HG03460 (cell line): ENCODE results near the gene MAG.

Experiments
- ATAC-seq: cut with Tn5 transposase; IDR thresholded peaks from one replicate; pipeline ENCODE4 v1.9.1; 2021; ENCODE audit not compliant: unreplicated experiment

The MAG gene

DNA sequence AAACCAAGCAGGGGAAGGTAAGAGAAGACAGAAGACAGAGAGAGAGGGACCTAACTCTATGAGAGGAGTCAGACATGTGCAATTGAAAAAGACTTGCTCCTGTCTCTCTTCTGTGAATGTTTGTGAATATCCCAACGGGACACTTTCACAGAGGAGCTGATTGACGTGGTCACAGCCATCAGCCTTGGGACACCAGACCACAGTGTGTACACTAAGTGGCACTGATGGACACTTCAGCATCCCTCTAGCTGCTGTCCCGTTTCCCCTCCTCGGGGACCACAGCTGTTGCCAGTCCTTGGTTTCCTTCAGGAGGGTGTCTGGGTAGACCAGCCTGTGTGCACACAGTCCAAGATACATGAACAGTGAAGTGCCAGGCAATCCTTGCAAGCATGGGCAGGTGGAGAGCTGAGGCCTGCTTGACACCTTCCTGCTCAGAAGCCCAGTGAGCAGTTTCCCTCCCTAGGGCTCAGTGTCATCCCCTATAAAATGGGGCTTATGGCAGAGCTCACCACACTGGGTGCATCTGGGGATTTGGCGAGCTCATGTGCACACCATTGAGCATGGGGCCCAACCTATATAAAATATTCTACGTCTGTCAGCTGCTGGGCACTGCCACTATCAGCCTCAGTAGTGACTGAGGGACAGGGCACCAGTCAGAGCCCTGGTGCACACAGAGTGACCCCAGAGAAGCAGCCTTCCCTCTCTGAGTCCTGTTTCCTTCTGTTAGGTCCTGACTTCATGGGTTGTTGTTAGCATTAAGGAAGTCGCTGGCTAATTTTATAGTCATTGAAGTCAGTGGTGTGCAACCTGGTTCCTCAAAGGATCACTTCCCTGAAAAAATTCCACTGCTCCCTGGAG, 27.5 kb upstream of the MAG start:
- ATAC-seq = no peak

DNA sequence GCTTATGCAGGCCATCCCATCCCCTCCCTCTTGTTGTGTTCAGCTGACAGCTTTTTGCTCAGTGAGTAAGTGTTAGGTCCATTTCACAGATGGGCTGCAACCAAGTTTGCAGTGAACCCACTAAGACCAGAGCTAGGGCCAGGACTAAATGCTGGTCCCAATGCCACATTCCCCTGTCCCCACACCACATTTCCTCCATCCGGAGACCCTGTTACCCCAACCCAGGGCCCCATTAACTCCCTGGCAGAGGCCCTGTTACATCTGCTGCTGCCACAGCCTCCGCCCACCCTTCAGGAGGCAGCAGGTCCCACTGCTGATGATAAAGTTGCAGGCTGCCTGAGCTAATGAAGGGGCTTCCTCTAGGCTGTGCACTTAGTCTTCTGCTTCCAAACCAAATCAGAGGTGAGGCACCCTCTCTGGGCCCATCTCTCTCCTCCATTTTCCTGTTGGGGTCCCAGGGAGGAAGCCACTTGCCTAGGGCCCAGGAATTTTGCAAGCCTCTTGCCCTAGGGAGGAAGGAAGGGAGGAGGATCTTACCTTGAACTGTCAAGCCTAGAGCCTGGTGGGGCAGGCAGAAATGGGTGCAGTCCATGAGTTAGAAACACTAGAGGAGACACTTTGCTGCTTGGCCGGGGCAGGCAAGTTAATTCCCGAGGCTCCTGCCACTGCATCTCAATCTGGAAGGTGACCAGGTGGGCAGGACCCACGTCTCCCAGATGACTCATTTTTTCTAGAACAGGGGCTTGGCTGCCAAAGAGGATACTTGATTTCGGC, 26.6 kb upstream of the MAG start:
- no peak for ATAC-seq

DNA sequence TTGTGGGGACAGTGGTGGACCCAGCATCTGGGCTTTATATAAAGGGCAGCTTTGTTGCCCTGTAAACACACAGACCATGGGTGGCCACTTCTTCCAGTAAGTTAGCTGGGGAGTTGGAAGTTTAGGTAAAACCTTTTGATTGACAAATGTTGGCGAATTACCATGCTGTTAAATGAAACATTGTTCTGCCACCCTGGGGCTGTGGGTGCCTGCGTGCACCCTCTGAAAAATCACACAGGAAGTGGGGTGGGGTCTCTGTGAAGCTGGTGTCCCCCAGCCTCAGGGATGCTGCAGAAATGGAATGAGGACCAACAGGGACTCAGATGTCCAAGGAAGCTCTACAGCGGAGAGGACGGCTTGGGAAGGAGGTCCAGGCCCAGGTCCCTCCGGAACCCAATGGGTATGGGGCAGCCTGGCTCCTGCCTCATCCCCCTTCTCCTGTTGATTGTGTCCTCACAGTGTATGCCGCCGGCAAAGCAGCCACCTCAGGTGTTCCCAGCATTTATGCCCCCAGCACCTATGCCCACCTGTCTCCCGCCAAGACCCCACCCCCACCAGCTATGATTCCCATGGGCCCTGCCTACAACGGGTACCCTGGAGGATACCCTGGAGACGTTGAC, 26.0 kb upstream of the MAG start:
- ATAC-seq = no peak

DNA sequence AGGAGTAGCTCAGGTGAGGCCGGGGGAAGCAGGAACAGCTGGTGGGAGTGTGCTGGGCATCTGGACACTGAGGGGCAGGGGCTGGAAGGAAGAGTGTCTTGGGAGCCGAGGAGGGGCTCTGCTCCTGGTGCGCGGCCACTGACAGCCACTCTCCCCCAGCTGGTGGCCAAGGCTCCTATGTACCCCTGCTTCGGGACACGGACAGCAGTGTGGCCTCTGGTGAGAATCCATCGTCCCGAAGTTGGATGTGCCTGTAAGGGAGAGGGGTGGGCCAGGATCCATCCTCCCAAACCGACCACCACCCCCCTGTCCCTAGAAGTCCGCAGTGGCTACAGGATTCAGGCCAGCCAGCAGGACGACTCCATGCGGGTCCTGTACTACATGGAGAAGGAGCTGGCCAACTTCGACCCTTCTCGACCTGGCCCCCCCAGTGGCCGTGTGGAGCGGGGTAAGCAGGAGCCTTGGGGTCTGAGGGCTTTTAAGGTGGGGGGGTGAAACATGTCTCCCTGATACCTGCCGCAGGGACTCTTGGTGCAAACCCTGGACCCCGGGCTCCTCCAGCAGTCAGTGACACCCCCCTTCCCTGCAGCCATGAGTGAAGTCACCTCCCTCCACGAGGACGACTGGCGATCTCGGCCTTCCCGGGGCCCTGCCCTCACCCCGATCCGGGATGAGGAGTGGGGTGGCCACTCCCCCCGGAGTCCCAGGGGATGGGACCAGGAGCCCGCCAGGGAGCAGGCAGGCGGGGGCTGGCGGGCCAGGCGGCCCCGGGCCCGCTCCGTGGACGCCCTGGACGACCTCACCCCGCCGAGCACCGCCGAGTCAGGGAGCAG, 25.2 kb upstream of the MAG start:
- no peak for ATAC-seq

DNA sequence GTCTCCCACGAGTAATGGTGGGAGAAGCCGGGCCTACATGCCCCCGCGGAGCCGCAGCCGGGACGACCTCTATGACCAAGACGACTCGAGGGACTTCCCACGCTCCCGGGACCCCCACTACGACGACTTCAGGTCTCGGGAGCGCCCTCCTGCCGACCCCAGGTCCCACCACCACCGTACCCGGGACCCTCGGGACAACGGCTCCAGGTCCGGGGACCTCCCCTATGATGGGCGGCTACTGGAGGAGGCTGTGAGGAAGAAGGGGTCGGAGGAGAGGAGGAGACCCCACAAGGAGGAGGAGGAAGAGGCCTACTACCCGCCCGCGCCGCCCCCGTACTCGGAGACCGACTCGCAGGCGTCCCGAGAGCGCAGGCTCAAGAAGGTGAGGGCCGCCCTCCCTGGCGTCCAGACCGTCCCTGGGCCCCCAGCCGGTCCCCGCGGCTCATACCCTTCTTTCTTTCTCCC, 24.6 kb upstream of the MAG start:
- no peak for ATAC-seq

DNA sequence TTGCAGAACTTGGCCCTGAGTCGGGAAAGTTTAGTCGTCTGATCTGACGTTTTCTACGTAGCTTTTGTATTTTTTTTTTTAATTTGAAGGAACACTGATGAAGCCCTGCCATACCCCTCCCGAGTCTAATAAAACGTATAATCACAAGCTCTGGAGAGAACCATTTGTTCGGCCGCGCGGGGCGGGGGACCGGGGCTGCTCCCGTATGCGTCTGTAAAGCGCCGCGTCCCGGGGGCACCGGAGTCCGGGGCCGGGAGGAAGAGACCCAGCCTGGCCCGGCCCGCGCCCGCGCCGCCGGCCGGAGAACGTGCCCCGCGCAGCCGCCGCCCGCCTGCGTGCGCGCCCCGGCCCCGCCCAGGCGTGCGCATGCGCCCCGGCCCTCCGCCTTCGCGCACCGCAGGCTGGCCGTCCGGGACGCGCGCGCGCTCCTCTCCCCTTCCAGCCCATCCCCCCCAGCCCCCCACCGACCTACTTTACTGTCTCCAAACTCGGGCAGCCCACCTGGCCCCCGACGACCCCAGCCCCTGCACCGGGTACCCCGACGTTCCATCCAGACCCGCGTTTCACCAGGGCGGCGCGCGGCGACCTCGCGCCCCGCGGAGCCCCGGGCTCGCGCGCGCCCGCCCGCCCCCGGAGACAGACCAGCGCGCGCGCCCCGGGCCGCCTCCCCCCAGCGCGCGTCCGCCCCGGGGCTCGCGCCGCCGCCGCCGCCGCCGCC, 24.0 kb upstream of the MAG start:
- ATAC-seq = peak; percentile 37

DNA sequence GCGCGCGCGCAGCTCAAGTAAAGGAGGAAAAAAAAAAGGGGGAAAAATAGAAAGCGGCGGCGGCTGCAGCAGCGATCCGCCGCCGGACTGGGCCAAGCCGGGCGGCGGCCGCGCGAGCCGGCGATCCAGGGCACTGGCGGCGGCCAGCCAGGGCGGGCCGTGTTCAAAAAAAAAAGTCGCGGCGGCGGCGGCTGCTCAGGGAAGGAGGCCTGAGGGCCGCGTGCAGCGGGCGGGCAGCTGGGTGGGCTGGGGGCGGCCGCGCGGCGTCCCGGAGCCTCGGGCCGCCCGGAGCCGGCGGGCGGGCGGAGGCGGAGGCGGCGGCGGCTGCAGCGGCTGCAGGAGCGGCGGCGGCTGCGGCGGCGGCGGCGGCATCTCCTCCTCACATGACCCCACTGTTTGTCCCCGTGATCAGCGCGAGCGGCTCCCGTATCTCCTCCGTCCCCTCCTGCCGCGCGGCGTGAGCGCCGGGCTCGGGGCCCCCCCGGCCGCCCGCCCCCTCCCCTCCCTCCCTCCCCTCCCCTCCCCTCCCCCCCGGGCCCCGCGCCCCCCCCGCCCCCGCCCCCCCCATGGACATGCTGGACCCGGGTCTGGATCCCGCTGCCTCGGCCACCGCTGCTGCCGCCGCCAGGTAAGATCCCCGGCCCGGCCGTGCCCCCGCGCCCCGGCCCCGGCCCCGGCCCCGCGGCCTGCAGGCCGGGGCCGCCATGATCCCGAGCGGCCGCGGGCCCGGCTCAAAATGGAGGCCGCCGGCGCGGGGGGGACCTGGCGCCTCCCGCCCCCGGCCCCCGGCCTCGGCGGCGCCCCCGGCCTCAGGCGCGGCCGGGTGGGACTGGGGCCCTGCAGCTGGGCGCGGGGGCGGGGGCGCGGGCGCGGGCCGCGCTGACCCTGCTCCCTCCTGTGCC, 23.2 kb upstream of the MAG start, which contains the start of gene USF2:
TSS of gene USF2 (plus strand) at position 427 of the 902 bp plus-strand sequence. CDS start at position 567, 140 bp downstream.
- ATAC-seq = peak; percentile 23

DNA sequence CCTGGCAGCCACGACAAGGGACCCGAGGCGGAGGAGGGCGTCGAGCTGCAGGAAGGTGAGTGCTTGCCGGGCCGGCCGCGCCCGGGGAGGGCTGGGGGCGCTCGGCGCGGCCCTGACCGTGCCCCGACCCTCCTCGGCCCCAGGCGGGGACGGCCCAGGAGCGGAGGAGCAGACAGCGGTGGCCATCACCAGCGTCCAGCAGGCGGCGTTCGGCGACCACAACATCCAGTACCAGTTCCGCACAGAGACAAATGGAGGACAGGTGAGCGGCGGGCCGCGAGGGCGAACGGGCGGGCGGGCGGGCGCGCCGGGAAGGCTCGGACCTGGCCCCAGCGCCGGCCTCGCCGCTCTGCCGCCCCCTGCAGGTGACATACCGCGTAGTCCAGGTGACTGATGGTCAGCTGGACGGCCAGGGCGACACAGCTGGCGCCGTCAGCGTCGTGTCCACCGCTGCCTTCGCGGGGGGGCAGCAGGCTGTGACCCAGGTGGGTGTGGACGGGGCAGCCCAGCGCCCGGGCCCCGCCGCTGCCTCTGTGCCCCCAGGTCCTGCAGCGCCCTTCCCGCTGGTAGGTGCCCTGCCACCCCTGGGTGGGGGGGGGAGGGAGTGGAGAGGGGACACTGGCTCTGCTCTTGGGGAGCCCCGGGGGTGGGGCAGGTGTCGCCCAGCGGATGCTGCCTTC, 22.4 kb upstream of the MAG start:
- ATAC-seq = peak; percentile 56

DNA sequence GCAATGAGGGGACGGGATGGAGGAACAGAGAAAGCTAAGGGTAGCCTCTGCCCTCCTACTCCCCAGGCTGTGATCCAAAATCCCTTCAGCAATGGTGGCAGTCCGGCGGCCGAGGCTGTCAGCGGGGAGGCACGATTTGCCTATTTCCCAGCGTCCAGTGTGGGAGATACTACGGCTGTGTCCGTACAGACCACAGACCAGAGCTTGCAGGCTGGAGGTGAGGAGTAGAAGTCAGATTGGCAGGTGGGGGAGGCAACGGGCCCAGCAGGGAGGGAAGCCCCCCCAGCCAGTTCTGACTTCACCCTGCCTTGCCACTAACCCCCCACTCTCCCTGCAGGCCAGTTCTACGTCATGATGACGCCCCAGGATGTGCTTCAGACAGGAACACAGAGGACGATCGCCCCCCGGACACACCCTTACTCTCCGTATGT, 21.6 kb upstream of the MAG start:
- no peak for ATAC-seq

DNA sequence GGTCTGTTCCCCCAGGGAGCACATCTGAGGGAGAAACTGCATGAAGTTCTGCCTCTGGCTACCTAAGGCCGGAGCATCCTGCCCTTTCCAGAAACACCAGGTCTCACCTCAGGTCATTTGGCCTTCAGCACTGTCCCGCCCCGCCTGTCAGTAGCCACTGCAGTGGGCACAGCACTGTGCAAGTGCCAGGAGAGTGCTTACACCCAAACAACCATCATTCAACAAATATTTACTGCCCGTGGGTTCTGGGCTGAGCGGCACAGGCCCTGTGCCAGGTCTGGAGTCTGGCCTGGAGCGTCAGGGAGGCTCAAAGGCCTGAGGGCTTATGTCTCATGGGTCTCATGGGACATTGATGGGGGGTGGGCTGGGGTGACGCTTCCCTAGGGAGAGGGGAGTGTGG, 20.4 kb upstream of the MAG start:
- no peak for ATAC-seq

DNA sequence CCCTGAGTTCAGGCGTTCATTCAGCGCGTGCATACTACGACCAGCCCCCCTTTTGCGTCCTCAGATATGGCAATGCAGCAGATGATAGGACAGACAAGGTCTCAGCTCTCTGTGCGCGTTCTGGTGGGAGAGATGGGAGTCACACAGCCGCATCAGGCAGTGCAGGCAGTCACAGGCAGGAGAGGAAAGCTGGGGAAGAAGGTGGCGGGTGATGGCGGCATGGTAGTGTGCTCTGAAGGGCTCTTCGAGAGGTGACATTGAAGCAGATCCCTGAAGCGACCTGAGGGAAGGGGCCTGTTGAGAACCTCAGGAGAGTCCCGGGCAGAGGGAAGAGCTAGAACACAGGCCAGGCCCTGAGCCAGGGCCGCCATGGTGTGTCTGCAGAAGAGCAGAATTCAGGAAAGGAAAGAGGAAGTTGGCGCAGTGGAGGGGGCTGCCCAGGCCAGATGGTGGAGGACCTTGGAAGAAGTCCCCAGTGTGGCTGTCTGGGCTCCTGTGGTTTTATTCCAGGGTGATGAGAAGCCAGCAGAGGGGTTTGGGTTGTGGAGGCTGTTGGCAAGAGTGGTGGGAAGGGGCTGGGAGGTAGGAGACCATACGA, 19.7 kb upstream of the MAG start:
- ATAC-seq = no peak

DNA sequence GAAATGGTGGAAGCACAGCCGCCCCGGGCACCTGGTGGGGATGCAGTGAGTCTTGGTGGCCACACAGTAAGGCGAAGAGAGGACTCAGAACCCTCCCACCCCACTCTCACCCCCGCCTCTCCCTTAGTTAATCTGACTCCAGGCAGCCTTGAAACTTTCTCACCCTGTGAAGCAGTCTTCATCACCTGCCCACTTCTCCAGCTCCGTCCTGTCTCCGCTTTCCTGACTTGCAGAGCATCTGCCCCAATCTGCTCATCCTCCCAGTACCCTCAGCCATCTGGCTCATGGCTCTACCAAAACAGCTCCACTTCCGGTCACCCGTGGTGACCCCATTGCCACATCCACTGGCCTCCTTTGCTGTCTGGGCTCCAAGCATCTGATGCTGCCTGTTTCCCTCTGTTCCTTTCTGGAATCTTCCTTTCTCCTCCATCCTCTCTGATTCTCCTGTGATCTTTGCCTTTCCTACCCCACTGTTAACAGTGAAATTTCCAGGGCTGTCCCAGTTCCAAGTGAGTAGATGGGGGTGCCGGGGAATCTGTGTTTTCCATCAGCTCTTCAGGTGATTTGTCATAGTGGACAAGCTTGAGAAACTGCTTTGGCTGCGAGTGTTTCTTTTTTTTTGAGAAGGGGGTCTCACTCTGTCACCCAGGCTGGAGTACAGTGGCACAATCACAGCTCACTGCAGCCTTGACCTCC, 18.9 kb upstream of the MAG start:
- no peak for ATAC-seq

DNA sequence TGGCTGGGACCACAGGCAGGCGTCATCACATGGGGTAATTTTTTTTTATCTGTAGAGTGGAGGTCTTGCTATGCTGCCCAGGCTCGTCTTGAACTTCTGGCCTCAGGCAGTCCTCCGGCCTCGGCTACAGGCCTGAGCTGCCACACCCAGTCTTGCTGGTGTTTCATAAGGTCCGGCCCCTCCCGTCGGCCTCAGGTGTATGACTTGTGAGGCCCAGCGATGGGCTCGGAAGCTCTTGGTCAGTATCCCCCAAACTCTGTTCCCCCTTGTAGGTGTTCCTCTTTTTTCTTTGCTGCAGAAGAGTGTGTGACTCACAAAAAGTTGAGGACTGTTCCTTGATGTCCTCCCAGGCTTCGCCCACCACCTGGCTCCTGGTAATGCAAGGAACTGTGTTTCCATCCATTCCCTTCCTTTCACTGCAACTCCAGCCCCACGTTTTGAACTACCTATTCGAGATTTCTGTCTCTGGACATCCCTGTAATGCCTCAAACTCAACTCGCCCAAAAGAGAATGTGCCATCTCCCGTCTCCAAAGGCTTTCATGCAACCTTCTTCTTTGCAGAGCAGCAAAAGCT, 18.2 kb upstream of the MAG start:
- no peak for ATAC-seq

DNA sequence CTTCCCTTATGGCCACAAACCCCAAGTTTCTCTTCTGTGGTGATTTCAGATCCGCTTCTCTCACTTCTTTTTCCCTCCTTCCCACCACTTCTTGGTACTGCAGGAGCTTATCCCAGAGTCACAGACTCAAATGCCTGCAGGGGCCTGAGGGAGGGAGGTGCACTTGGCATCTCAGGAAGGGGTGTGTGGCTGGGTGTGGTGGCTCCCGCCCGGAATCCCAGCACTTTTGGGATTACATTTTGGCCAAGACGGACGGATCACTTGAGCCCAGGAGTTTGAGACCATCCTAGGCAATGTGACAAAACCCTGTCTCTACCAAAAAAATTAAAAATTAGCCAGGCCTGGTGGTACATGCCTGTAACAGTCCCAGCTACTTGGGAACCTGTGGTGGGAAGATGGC, 17.6 kb upstream of the MAG start:
- no peak for ATAC-seq

DNA sequence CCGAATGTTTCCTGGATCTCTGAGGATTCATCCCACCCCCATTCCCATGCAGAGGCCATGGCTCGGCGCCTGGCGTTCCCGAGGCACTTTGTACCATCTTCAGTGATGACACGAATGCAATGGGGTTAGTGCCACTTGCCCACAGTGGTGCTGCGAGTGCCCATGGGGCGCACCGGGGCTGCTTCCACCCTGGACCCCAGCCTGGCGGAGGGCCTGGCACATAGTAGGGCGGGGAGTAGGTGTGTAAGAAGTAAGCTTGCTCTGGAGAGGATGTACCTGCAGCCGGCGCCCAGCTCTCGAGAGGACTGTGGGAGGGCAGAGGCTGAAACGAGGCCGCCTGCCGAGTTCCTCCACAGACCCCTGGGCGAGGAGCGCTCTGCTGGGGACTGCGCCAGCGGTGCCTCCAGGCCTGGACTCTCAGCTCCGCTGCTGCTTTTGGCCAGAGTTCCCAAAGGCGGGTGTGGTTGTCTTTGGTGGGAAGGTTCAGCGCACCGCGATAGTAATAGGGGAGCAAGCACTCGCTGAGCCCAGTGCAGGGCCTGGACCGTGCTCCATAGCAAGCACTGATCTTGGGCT, 15.2 kb upstream of the MAG start:
- no peak for ATAC-seq

DNA sequence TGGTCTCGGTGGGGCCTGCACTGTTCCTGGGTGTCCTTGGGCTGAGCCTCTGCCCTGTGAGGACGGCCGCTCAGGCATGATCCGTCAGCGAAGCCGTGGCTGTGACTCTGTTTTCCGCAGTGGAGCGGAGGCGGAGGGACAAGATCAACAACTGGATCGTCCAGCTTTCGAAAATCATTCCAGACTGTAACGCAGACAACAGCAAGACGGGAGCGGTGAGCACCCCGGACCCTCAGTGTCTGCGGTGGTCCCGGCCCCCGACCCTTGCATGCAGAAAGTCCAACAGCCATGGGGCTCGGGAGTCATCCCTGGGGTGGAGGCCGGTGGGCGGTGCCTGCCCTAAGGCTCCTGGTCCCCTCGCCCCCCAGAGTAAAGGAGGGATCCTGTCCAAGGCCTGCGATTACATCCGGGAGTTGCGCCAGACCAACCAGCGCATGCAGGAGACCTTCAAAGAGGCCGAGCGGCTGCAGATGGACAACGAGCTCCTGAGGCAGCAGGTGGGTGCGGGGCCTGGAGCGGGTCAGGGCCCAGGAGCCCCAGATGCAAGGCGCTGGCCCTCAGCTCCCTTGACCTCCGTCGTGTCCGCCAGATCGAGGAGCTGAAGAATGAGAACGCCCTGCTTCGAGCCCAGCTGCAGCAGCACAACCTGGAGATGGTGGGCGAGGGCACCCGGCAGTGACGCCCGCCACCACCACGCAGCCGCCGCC, 13.2 kb upstream of the MAG start:
- no peak for ATAC-seq
